HCT116 (cell line): ENCODE data around the gene RNF39.

Source experiments
- POLR2A ChIP-seq: IDR thresholded peaks from 2 replicates; pipeline ENCODE4 v1.7.0; 2011; ENCODE audit warnings: borderline replicate concordance; ENCODE audit not compliant: insufficient read depth, insufficient read length; ENCODE audit errors: extremely low read depth
- POLR2AphosphoS5 ChIP-seq: IDR thresholded peaks from 2 replicates; pipeline ENCODE4 v1.6.1; 2011; ENCODE audit warnings: mild to moderate bottlenecking, low read depth, low read length, moderate library complexity

- TF ChIP-seq POLR2A (no peak), POLR2AphosphoS5 (no peak)
Observed at GRCh38 chr6:30096829-30097228, 21.3 kb upstream of the RNF39 start.
